Breast epithelium (tissue), 4 donors: ENCODE data around the gene TTC7B. TPM values are rescaled to one million over a fixed set of nuclear protein-coding genes. Genes with fewer than 3 reads are reported as not detected.
A peak's percentile ranks its signal among the peaks of the same experiment; 100 is the strongest.

Experiments used
- DNase-seq, 2 donors: peaks; one replicate each; pipeline ENCODE4 v3.0.0-alpha.2; 2019; ENCODE audit warnings: low spot score in 2 of 2
- H3K27ac ChIP-seq, 2 donors: fragments of 200-600 bp; sonication (generic) in 1 of 2; one replicate each; pipeline ENCODE4 v1.5.1; 2016 to 2019; ENCODE audit warnings: mild to moderate bottlenecking in 1 of 2
- H3K27me3 ChIP-seq, 2 donors: fragments of 200-600 bp; sonication (generic) in 1 of 2; one replicate each; pipeline versions ENCODE4 v1.5.1 to v1.6.0; 2017 to 2019; ENCODE audit warnings: control low read depth in 1 of 2, mild to moderate bottlenecking in 1 of 2
- H3K36me3 ChIP-seq: fragments of 200-600 bp; one replicate; pipeline ENCODE4 v1.5.1; 2019
- H3K4me1 ChIP-seq, 2 donors: fragments of 200-600 bp; sonication (generic); one replicate each; pipeline ENCODE4 v1.5.1; 2016 to 2019; ENCODE audit warnings: control low read depth in 1 of 2
- H3K4me3 ChIP-seq, 3 donors: fragments of 200-600 bp; sonication (generic); 1 replicate in 2 of 3; 2 replicates in 1 of 3; pipeline ENCODE4 v1.5.1; 2016 to 2019; ENCODE audit warnings: mild to moderate bottlenecking in 3 of 3, moderate library complexity in 2 of 3
- H3K9me3 ChIP-seq, 2 donors: fragments of 200-600 bp; sonication (generic) in 1 of 2; one replicate each; pipeline ENCODE4 v1.5.1; 2016 to 2019; ENCODE audit warnings: control low read depth in 1 of 2
- POLR2A ChIP-seq: fragments of 450-650 bp; IDR thresholded peaks from one replicate; pipeline ENCODE4 v1.6.1; 2016; ENCODE audit warnings: antibody characterized with exemption, mild to moderate bottlenecking, moderate library complexity
- POLR2AphosphoS5 ChIP-seq, 3 donors: sonication (generic); formaldehyde crosslinking; IDR thresholded peaks; one replicate each; pipeline ENCODE4 v1.6.1; 2017; ENCODE audit warnings: antibody characterized with exemption in 3 of 3
- intact Hi-C: fragments of 100-400 bp; cut with DNase I; formaldehyde crosslinking; loops from one replicate; pipeline ENCODE4 v1.15.1; 2023; ENCODE audit warnings: low total_unique reads
- total RNA-seq, 3 donors: library from RNA; depleted of rRNA; stranded (reverse); fragments of >200 nt; gene quantifications; one replicate each; pipeline ENCODE4 v1.1.0, GENCODE V29; 2016
- TF ChIP-seq, protein P1 (sequence below), 3 donors: fragments of 450-650 bp; IDR thresholded peaks; one replicate each; pipeline ENCODE4 v1.5.1; 2016 to 2017; ENCODE audit warnings: antibody characterized with exemption in 3 of 3, mild to moderate bottlenecking in 3 of 3, moderate library complexity in 3 of 3

The TTC7B gene
- total RNA-seq, 3 donors from 2014 or later = 14.0 to 29.1 (median 22.0) TPM

DNA sequence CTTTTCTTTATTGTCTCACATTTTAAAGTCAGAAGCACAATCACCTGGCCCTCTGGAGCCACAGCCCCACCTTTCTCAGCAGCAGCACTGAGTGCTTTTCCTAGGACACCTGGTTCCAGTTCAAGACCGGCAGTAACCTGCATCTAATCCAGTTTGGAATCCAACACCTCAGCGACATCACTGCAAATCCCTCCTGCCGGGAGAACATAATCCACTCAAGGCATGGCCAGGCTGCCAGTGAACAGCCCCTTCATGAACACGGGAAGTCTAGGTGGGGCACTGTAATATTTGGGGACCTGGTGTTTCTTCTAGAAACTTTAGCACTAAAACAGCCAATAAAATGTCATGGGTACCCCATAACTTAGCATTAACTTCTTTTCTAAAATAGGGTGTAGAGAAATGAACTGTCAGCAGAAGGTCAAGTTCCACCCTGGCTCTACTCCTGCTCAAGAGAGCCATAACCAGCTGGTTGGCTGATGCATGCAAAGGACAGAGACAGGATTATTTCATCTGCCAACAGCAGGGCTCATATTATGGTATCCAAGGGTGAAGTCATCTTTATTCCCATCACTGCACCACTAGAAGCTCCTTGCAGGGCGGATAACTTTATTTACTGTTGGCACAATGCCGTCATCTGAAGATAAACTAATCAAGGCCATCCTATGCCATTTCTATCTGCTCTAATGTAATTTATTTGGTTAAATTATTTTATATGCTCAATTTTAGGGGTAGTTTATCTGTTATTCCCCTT is 76.7 kb downstream of the TTC7B start:
- Histone ChIP-seq H3K27ac (peak overlapping the region in 1 of 2 donors; percentile 40), H3K4me3 (no peak overlapping the region), H3K27me3 (no peaks in the 10 kb centered on the region), H3K9me3 (no peaks in the 10 kb centered on the region), H3K36me3 (no peaks in the 10 kb centered on the region), H3K4me1 (no peaks in the 10 kb centered on the region)
- intact Hi-C loops = no loop called here
- DNase-seq = no peak
- TF ChIP-seq POLR2AphosphoS5 (IDR thresholded peaks at IDR 0.05) = no peak
- TF ChIP-seq, protein P1, sequence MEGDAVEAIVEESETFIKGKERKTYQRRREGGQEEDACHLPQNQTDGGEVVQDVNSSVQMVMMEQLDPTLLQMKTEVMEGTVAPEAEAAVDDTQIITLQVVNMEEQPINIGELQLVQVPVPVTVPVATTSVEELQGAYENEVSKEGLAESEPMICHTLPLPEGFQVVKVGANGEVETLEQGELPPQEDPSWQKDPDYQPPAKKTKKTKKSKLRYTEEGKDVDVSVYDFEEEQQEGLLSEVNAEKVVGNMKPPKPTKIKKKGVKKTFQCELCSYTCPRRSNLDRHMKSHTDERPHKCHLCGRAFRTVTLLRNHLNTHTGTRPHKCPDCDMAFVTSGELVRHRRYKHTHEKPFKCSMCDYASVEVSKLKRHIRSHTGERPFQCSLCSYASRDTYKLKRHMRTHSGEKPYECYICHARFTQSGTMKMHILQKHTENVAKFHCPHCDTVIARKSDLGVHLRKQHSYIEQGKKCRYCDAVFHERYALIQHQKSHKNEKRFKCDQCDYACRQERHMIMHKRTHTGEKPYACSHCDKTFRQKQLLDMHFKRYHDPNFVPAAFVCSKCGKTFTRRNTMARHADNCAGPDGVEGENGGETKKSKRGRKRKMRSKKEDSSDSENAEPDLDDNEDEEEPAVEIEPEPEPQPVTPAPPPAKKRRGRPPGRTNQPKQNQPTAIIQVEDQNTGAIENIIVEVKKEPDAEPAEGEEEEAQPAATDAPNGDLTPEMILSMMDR (IDR thresholded peaks at IDR 0.05) = no peak
- no peak for TF ChIP-seq POLR2A

DNA sequence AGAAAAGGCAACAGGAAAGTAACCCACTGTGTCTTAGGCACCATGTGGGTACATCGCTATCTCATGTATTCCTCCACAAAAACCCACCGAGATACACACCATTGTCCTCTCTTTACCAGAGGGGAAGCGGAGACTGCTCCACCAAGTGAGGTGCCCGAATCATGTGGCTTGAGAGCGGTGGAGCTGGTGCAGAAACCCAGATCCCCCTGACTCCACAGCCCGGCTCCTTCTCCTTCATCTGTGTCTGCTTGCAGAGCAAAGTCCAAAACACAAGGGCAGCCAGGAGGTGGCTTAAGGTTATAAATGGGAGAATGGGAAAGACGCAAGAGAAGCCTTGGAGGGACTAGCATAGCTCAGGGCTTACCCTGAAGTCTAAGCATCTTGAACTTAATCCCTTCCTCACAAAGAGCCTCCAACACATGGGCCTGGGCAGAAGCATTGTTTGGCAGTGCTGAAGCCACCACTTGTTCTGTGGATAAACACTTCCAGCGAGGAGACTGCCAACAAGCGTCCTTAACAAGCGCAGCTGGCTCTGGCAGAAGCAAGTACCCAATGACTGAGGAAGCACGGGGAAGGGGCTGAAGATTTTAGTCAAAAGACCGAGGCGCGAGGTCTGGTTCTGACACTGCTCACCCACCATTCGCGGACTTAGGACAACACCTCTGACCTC is 83.0 kb downstream of the TTC7B start:
- no peak for DNase-seq
- no peaks in the 10 kb centered on the region for H3K36me3 ChIP-seq
- TF ChIP-seq, protein P1 (IDR thresholded peaks at IDR 0.05) = no peak
- TF ChIP-seq POLR2AphosphoS5 (IDR thresholded peaks at IDR 0.05) (no peak), POLR2A (no peak)
- H3K27me3 ChIP-seq = no peaks in the 10 kb centered on the region
- no peak overlapping the region for H3K27ac ChIP-seq
- no peaks in the 10 kb centered on the region for H3K4me1 ChIP-seq
- intact Hi-C loops = no loop called here
- H3K9me3 ChIP-seq = no peaks in the 10 kb centered on the region
- no peak overlapping the region for H3K4me3 ChIP-seq

DNA sequence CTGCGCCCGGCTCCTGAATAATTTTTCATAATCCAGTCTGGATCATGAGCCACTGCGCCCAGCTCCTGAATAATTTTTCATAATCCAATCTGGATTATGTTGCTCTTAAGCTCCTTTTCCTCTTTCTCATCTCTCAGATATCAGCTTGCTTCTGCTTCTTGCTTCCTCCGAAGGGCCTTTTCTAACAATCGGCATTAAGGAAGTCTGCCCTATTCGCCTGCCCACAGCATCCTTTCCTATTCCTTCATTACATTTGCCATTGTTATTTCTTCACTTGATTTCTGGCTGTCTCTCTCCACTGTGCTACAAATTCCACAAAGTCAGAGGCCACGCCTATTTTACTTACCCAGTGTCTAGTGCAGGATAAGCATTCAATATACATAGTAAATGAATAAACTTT is 83.5 kb downstream of the TTC7B start:
- DNase-seq = no peak
- TF ChIP-seq, protein P1 (IDR thresholded peaks at IDR 0.05) = no peak
- TF ChIP-seq POLR2AphosphoS5 (IDR thresholded peaks at IDR 0.05) = no peak
- no peak for TF ChIP-seq POLR2A
- intact Hi-C loops = no loop called here

DNA sequence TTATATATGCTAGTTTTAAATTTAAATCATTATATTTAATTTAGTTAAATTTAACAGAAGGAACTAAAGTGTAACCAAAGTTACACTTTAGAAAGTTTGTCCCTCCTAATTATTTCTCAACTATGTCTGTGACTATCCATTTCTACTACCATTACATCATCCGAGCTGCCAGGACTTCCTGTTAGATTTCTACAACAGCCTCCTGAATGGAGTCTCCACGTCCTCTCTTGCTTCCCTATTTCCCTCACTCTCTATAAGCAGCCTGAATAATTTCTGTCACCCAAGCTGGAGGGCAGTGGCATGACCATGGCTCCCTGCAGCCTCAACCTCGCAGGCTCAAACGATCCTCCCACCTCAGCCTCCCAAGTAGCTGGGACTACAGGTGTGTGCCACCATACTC is 84.1 kb downstream of the TTC7B start:
- no peak for DNase-seq

More for the DNA sequence above, 83.5 kb downstream of the TTC7B start:
- no peaks in the 10 kb centered on the region for H3K36me3 ChIP-seq
- no peaks in the 10 kb centered on the region for H3K27me3 ChIP-seq
- H3K4me1 ChIP-seq = no peaks in the 10 kb centered on the region
- no peaks in the 10 kb centered on the region for H3K9me3 ChIP-seq
- no peak overlapping the region for H3K27ac ChIP-seq
- H3K4me3 ChIP-seq = no peak overlapping the region

More for the DNA sequence above, 84.1 kb downstream of the TTC7B start:
- H3K4me3 ChIP-seq = no peak overlapping the region
- TF ChIP-seq, protein P1 (IDR thresholded peaks at IDR 0.05) = no peak
- TF ChIP-seq POLR2A = no peak
- TF ChIP-seq POLR2AphosphoS5 (IDR thresholded peaks at IDR 0.05) = no peak
- no peaks in the 10 kb centered on the region for H3K36me3 ChIP-seq
- intact Hi-C loops = no loop called here
- H3K4me1 ChIP-seq = no peaks in the 10 kb centered on the region
- H3K9me3 ChIP-seq = no peaks in the 10 kb centered on the region
- no peak overlapping the region for H3K27ac ChIP-seq
- no peaks in the 10 kb centered on the region for H3K27me3 ChIP-seq
